ENCODE measurements around the gene MCM9.

Gene MCM9

GRCh38 chr6:118933855-118934460 is 1.0 kb downstream of the MCM9 start:
- no peak for DNase-seq (ENCODE audit: extremely low read depth in 1 of 2, low read depth in 1 of 2)

GRCh38 chr6:118932421-118932820 is 2.5 kb downstream of the MCM9 start:
- DNase-seq (ENCODE audit: extremely low read depth in 1 of 2, low read depth in 1 of 2): no peak

GRCh38 chr6:118931436-118931835 is 3.5 kb downstream of the MCM9 start:
- no peak for DNase-seq (ENCODE audit: extremely low read depth in 1 of 2, low read depth in 1 of 2)

- no peak for DNase-seq (ENCODE audit: extremely low read depth in 1 of 2, low read depth in 1 of 2)
Observed at GRCh38 chr6:118930680-118931079, 4.3 kb downstream of the MCM9 start.

- DNase-seq (ENCODE audit: extremely low read depth in 1 of 2, low read depth in 1 of 2): no peak
Observed at GRCh38 chr6:118923035-118923434, 11.9 kb downstream of the MCM9 start.

- DNase-seq (ENCODE audit: extremely low read depth in 1 of 2, low read depth in 1 of 2): no peak
Observed at GRCh38 chr6:118921084-118921483, 13.9 kb downstream of the MCM9 start.

- DNase-seq (ENCODE audit: extremely low read depth in 1 of 2, low read depth in 1 of 2): no peak
Observed at GRCh38 chr6:118918329-118918725, 16.6 kb downstream of the MCM9 start.

GRCh38 chr6:118917546-118918328 is 17.2 kb downstream of the MCM9 start:
- no peak for DNase-seq (ENCODE audit: extremely low read depth in 1 of 2, low read depth in 1 of 2)

- DNase-seq (ENCODE audit: extremely low read depth in 1 of 2, low read depth in 1 of 2): no peak
Observed at GRCh38 chr6:118914598-118914997, 20.4 kb downstream of the MCM9 start.

GRCh38 chr6:118913161-118913560 is 21.8 kb downstream of the MCM9 start:
- DNase-seq (ENCODE audit: extremely low read depth in 1 of 2, low read depth in 1 of 2): no peak

- no peak for DNase-seq (ENCODE audit: extremely low read depth in 1 of 2, low read depth in 1 of 2)
Observed at GRCh38 chr6:118912646-118913045, 22.3 kb downstream of the MCM9 start.

GRCh38 chr6:118908441-118908840 is 26.5 kb downstream of the MCM9 start:
- DNase-seq (ENCODE audit: extremely low read depth in 1 of 2, low read depth in 1 of 2): no peak

GRCh38 chr6:118905851-118906250 is 29.1 kb downstream of the MCM9 start:
- DNase-seq (ENCODE audit: extremely low read depth in 1 of 2, low read depth in 1 of 2): no peak

- no peak for DNase-seq (ENCODE audit: extremely low read depth in 1 of 2, low read depth in 1 of 2)
Observed at GRCh38 chr6:118905084-118905483, 29.9 kb downstream of the MCM9 start.

- DNase-seq (ENCODE audit: extremely low read depth in 1 of 2, low read depth in 1 of 2): no peak
Observed at GRCh38 chr6:118903691-118904090, 31.3 kb downstream of the MCM9 start.

- no peak for DNase-seq (ENCODE audit: extremely low read depth in 1 of 2, low read depth in 1 of 2)
Observed at GRCh38 chr6:118903138-118903537, 31.8 kb downstream of the MCM9 start.

- no peak for DNase-seq (ENCODE audit: extremely low read depth in 1 of 2, low read depth in 1 of 2)
Observed at GRCh38 chr6:118902726-118903125, 32.2 kb downstream of the MCM9 start.

GRCh38 chr6:118899948-118900347 is 35.0 kb downstream of the MCM9 start:
- DNase-seq (ENCODE audit: extremely low read depth in 1 of 2, low read depth in 1 of 2): no peak

GRCh38 chr6:118897386-118897785 is 37.6 kb downstream of the MCM9 start:
- DNase-seq (ENCODE audit: extremely low read depth in 1 of 2, low read depth in 1 of 2): no peak

- no peak for DNase-seq (ENCODE audit: extremely low read depth in 1 of 2, low read depth in 1 of 2)
Observed at GRCh38 chr6:118896339-118897136, 38.4 kb downstream of the MCM9 start.

GRCh38 chr6:118895859-118896258 is 39.1 kb downstream of the MCM9 start:
- no peak for DNase-seq (ENCODE audit: extremely low read depth in 1 of 2, low read depth in 1 of 2)

- no peak for DNase-seq (ENCODE audit: extremely low read depth in 1 of 2, low read depth in 1 of 2)
Observed at GRCh38 chr6:118895261-118895560, 39.7 kb downstream of the MCM9 start.
